ENCODE data around the gene TEX51. TPM values are rescaled to one million over a fixed set of nuclear protein-coding genes. Genes with fewer than 3 reads are reported as not detected.

Gene TEX51
- total and polyA plus RNA-seq, 2 of the 4 experiments (the other 2 are of a cell fraction) = not detected

GRCh38 chr2:126909366-126909765 is 10.7 kb downstream of the TEX51 start:
- no peak overlapping the region for H4K8ac ChIP-seq (ENCODE audit: low read depth in 2 of 2, low read length in 2 of 2)
- ChIA-PET POLR2A (ENCODE audit: unreplicated experiment) (no interaction called here), CTCF (no interaction called here)
- H3K27ac ChIP-seq (ENCODE audit: insufficient read depth, low read length) = no peak overlapping the region
- H3K4ac ChIP-seq (ENCODE audit: low read depth, low read length) = no peak overlapping the region
- DNase-seq (no peak), ATAC-seq (ENCODE audit: low read depth) (no peak)
- 60% methylated on average over 2 of the region's 6 CpGs; no CpG with 5 or more reads in 1 of the 2 experiments for WGBS, 2 experiments (ENCODE audit: extremely low coverage in 2 of 2, insufficient read length in 1 of 2)
- no peak overlapping the region for H3K9ac ChIP-seq (ENCODE audit: low read depth, low read length)
- BruUV-seq (replicated peaks) = no TSS peak
- H2BK20ac ChIP-seq (ENCODE audit: low read depth, low read length) = no peak overlapping the region
- H3K9me3 ChIP-seq (ENCODE audit: control insufficient read depth, insufficient read depth, low read length) = no peaks in the 10 kb centered on the region
- H3K4me3 ChIP-seq (ENCODE audit: insufficient read depth, low read depth, low read length) = no peak overlapping the region
- H3K79me1 ChIP-seq (ENCODE audit: low read depth in 1 of 2, low read length in 2 of 2) = no peaks in the 10 kb centered on the region
- H3K14ac ChIP-seq (replicated peaks; ENCODE audit: low read depth, low read length) = no peak overlapping the region
- dilution Hi-C loops (cut with HindIII; ENCODE audit: low sequenced_read_pairs, unreplicated experiment) (no loop called here), in situ Hi-C loops (cut with MboI; ENCODE audit: low sequenced_read_pairs) (no loop called here), intact Hi-C loops (cut with micrococcal nuclease) (no loop called here)
- no peak overlapping the region for H2BK5ac ChIP-seq (ENCODE audit: low read depth, low read length, poor library complexity, severe bottlenecking)
- no peaks in the 10 kb centered on the region for H3K9me1 ChIP-seq (ENCODE audit: insufficient read depth, low read length)
- no peak overlapping the region for H2BK15ac ChIP-seq (ENCODE audit: low read depth, low read length)
- no peak overlapping the region for H2BK120ac ChIP-seq (ENCODE audit: low read depth, low read length)
- no peak overlapping the region for H3K4me2 ChIP-seq (ENCODE audit: low read depth, low read length)
- H2AFZ ChIP-seq (replicated peaks; ENCODE audit: low read length, poor library complexity) = no peak overlapping the region
- no peak overlapping the region for H2AK9ac ChIP-seq (replicated peaks; ENCODE audit: low read depth, low read length, poor library complexity)
- no peak overlapping the region for H4K5ac ChIP-seq (ENCODE audit: low read depth, low read length)
- no peaks in the 10 kb centered on the region for H3K4me1 ChIP-seq (ENCODE audit: control insufficient read depth, insufficient read depth, low read length)
- no peak overlapping the region for H4K91ac ChIP-seq (ENCODE audit: insufficient read depth, low read depth, low read length)
- H3K23ac ChIP-seq (ENCODE audit: low read depth, low read length) = no peak overlapping the region
- no peak overlapping the region for H3K18ac ChIP-seq (ENCODE audit: low read depth, low read length)
- H3K56ac ChIP-seq (ENCODE audit: extremely low read depth, insufficient read depth, low read length) = no peak overlapping the region
- no peaks in the 10 kb centered on the region for H3K36me3 ChIP-seq (ENCODE audit: control insufficient read depth, insufficient read depth, low read length)
- H4K20me1 ChIP-seq (ENCODE audit: insufficient read depth, low read length) = no peaks in the 10 kb centered on the region
- TF ChIP-seq MAFK (IDR thresholded peaks at IDR 0.05; ENCODE audit: low read depth, low read length) = no peak
- no peak for TF ChIP-seq RFX5 (IDR thresholded peaks at IDR 0.05; ENCODE audit: low read depth, low read length)
- TF ChIP-seq MAZ (IDR thresholded peaks at IDR 0.05; ENCODE audit: borderline replicate concordance, low read depth, low read length) = no peak
- no peak for TF ChIP-seq RCOR1 (IDR thresholded peaks at IDR 0.05; ENCODE audit: insufficient replicate concordance, low read length)
- no peak for TF ChIP-seq USF2 (IDR thresholded peaks at IDR 0.05; ENCODE audit: low read depth, low read length)
- no peak for TF ChIP-seq FOS (IDR thresholded peaks at IDR 0.05; ENCODE audit: low read depth, low read length)
- no peak for TF ChIP-seq NFE2L2 (IDR thresholded peaks at IDR 0.05; ENCODE audit: low read depth, low read length)
- no peak for TF ChIP-seq CHD1 (IDR thresholded peaks at IDR 0.05; ENCODE audit: low read depth, low read length)
- no peak for TF ChIP-seq CEBPB (IDR thresholded peaks at IDR 0.05; ENCODE audit: low read depth, low read length)
- TF ChIP-seq MXI1 (IDR thresholded peaks at IDR 0.05; ENCODE audit: borderline replicate concordance, low read depth, low read length) = no peak
- TF ChIP-seq BHLHE40 (IDR thresholded peaks at IDR 0.05; ENCODE audit: low read depth, low read length) = no peak
- TF ChIP-seq ELK1 (IDR thresholded peaks at IDR 0.05; ENCODE audit: borderline replicate concordance, low read depth, low read length) = no peak
- no peak overlapping the region for H2AK5ac ChIP-seq (ENCODE audit: low read depth, low read length)
- H3K27me3 ChIP-seq (ENCODE audit: control insufficient read depth, insufficient read depth, low read length) = peaks cover 11% of the 10 kb centered on the region; the same call in 1 of the 2 replicates

Data from IMR-90 (cell line).